Right renal cortex interstitium (tissue), 3 donors: Measurements from ENCODE around the gene LGR5. TPM values are rescaled to one million over a fixed set of nuclear protein-coding genes. Genes with fewer than 3 reads are reported as not detected.

Source experiments
- polyA plus RNA-seq, 3 donors: library from polyadenylated mRNA; unstranded; fragments of 120-200 nt; gene quantifications; one replicate each; pipeline ENCODE4 v1.2.1, GENCODE V29; 2013; ENCODE audit not compliant: insufficient read length in 3 of 3

LGR5 gene
- polyA plus RNA-seq, 3 donors, result 15.5 to 20.7 (median 16.6) TPM

Other genes with a start within 250 kb of the LGR5 start
- 10 to 100 TPM; 56.4 to 62.9 (median 62.3) TPM for gene ZFC3H1, start 224.1 kb downstream of the LGR5 start, polyA plus RNA-seq
- gene THAP2, start 224.5 kb downstream of the LGR5 start, polyA plus RNA-seq, result 10 to 100 TPM; 15.2 to 19.2 (median 16.6) TPM
- gene TMEM19, start 246.3 kb downstream of the LGR5 start, polyA plus RNA-seq, result 10 to 100 TPM; 38.7 to 50.5 (median 45.6) TPM